CD4-positive, alpha-beta T cell (primary cell): Measurements from ENCODE around the gene OGT. TPM values are rescaled to one million over a fixed set of nuclear protein-coding genes. Genes with fewer than 3 reads are reported as not detected.

Source experiments
- ATAC-seq: fragments of 200-7000 bp; cut with Tn5 transposase; one replicate; pipeline ENCODE4 v1.10.0; 2022; ENCODE audit warnings: mild to moderate bottlenecking; ENCODE audit not compliant: poor library complexity
- CTCF ChIA-PET: fragments of 350-600 bp; sonication (Branson Sonifier 250); formaldehyde crosslinking; loops from one replicate; lab custom pipeline; 2021; ENCODE audit warnings: antibody characterized with exemption, inconsistent platforms; lab: Charles Lee
- POLR2A ChIA-PET: fragments of 350-600 bp; sonication (Branson Sonifier 250); formaldehyde crosslinking; loops from one replicate; lab custom pipeline; 2021; ENCODE audit warnings: antibody characterized with exemption, inconsistent platforms; lab: Charles Lee
- DNase-seq, 14 experiments: peaks; one replicate each; pipeline ENCODE4 v3.0.0-alpha.2; 2013 to 2020; ENCODE audit warnings: mixed read lengths in 2 of 14
- H3K27ac ChIP-seq, 2 donors: one replicate each; pipeline versions ENCODE4 v1.5.1 to v1.7.0; 2013; ENCODE audit warnings: low read length in 2 of 2, low read depth in 1 of 2, mild to moderate bottlenecking in 1 of 2
- H3K27me3 ChIP-seq, 2 experiments: 1 replicate in 1 of 2; 2 replicates in 1 of 2; pipeline versions ENCODE4 v1.6.1 to v1.7.0; 2013; ENCODE audit warnings: low read length in 2 of 2, control low read depth in 1 of 2, mild to moderate bottlenecking in 1 of 2, moderate library complexity in 1 of 2; ENCODE audit not compliant: insufficient read depth in 2 of 2, control insufficient read depth in 1 of 2
- H3K36me3 ChIP-seq: one replicate; pipeline ENCODE4 v1.6.1; 2013; ENCODE audit warnings: low read length, control low read depth; ENCODE audit not compliant: insufficient read depth
- H3K4me1 ChIP-seq: one replicate; pipeline ENCODE4 v1.6.1; 2013; ENCODE audit warnings: low read length, control low read depth; ENCODE audit not compliant: insufficient read depth
- H3K4me3 ChIP-seq: one replicate; pipeline ENCODE4 v1.5.1; 2013; ENCODE audit warnings: mild to moderate bottlenecking, low read length, moderate library complexity
- H3K9me3 ChIP-seq, 2 experiments: 1 replicate in 1 of 2; 2 replicates in 1 of 2; pipeline versions ENCODE4 v1.6.1 to v1.7.0; 2013; ENCODE audit warnings: low read length in 2 of 2, mild to moderate bottlenecking in 2 of 2, control low read depth in 1 of 2, moderate library complexity in 1 of 2; ENCODE audit not compliant: control insufficient read depth in 1 of 2, insufficient read depth in 1 of 2
- H3K27ac Mint-ChIP-seq: one replicate; pipeline ENCODE4 v1.8.0; 2020; ENCODE audit warnings: mixed read lengths
- H3K27me3 Mint-ChIP-seq: one replicate; pipeline ENCODE4 v1.8.0; 2021; ENCODE audit warnings: mixed read lengths
- H3K36me3 Mint-ChIP-seq: one replicate; pipeline ENCODE4 v1.8.0; 2021; ENCODE audit warnings: low read depth, mixed read lengths
- H3K4me1 Mint-ChIP-seq: one replicate; pipeline ENCODE4 v1.8.0; 2021; ENCODE audit warnings: low read depth, mixed read lengths
- H3K4me3 Mint-ChIP-seq: one replicate; pipeline ENCODE4 v1.8.0; 2020; ENCODE audit warnings: mild to moderate bottlenecking, mixed read lengths
- H3K9me3 Mint-ChIP-seq: one replicate; pipeline ENCODE4 v1.8.0; 2020; ENCODE audit warnings: mixed read lengths
- CTCF ChIP-seq: fragments of 200-600 bp; IDR thresholded peaks from one replicate; pipeline ENCODE4 v1.8.0; 2022; ENCODE audit warnings: antibody characterized with exemption, mild to moderate bottlenecking
- intact Hi-C, 2 experiments: fragments of 100-400 bp; cut with DNase I in 1 of 2; cut with micrococcal nuclease in 1 of 2; formaldehyde crosslinking; loops; one replicate each; pipeline versions ENCODE4 v1.15.1 to v1.9.0; 2023 to 2025; cut with DNase I, micrococcal nuclease
- total RNA-seq, 174 experiments: library from RNA in 2 of 174; stranded (reverse) in 2 of 174; gene quantifications; one replicate each; pipeline ENCODE4 v1.2.3 and lab custom pipeline; 2021 to 2026

Gene OGT
- total RNA-seq, 2 experiments from 2014 or later, result 279 to 295 TPM

- Mint-ChIP-seq H3K36me3 (peaks cover 90% of the 10 kb centered on the region), H3K4me1 (peaks cover 71% of the 10 kb centered on the region), H3K27ac (peak overlapping the region; percentile 98), H3K4me3 (peak overlapping the region; percentile 65), H3K27me3 (no peaks in the 10 kb centered on the region), H3K9me3 (no peaks in the 10 kb centered on the region)
- DNase-seq, result no peak
- peaks cover 40% of the 10 kb centered on the region for H3K4me1 ChIP-seq
- H3K36me3 ChIP-seq, result peaks cover 62% of the 10 kb centered on the region
- ATAC-seq, result peak; percentile 37
- no peak for TF ChIP-seq CTCF
- intact Hi-C loops, result loop anchor here in 1 of 2 experiments (5.0 kb wide), 1 partner anchor 34 kb away; the partner anchor contains the start of gene GCNA
- H3K4me3 ChIP-seq, result no peak overlapping the region
- H3K27ac ChIP-seq, result no peak overlapping the region
- POLR2A ChIA-PET, result no interaction called here
- CTCF ChIA-PET, result interaction anchor here (0.7 kb wide), 1 partner anchor 9 kb away, joined by 5 read pairs; no protein-coding TSS in a partner anchor
- no peaks in the 10 kb centered on the region for H3K27me3 ChIP-seq
- no peaks in the 10 kb centered on the region for H3K9me3 ChIP-seq
These were observed 10.4 kb downstream of the OGT start for GRCh38 chrX:71543316-71543715.

DNA sequence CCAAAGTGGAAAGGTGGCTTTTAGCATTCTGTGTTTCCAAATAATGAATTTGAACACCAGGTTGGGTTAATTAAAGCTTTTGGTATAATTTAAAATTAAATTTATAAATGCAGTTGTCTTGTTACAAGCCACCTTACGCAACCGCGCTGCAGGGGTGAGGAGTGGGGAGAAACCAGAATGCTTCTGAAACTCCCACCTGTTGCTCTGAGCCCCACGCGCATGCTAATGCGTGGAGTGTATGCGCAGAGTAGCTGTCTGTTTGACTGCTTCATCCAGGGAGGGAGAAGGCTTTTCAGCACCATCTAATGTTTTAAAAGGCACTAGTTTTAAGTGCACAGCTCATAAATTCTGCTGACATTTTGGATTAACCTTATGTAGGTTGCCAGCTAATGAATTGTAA, 12.5 kb downstream of the OGT start:
- Histone ChIP-seq H3K9me3 (no peaks in the 10 kb centered on the region), H3K4me3 (no peak overlapping the region), H3K4me1 (peaks cover 40% of the 10 kb centered on the region), H3K36me3 (peaks cover 63% of the 10 kb centered on the region), H3K27me3 (no peaks in the 10 kb centered on the region), H3K27ac (no peak overlapping the region)
- POLR2A ChIA-PET, result interaction anchor here (0.7 to 2.5 kb wide), 4 partner anchors 9 to 160 kb away, joined by 3 to 26 read pairs (median 4); partner anchors contain the start of gene OGT
- peaks cover 53% of the 10 kb centered on the region for H3K4me1 Mint-ChIP-seq
- ATAC-seq, result peak; percentile 24
- H3K9me3 Mint-ChIP-seq, result no peaks in the 10 kb centered on the region
- CTCF ChIA-PET, result interaction anchor here (0.7 to 0.9 kb wide), 2 partner anchors 10 to 11 kb away, joined by 3 read pairs; no protein-coding TSS in a partner anchor
- no peak for DNase-seq
- TF ChIP-seq CTCF, result no peak
- H3K27ac Mint-ChIP-seq, result no peak overlapping the region
- intact Hi-C loops, result no loop called here
- H3K4me3 Mint-ChIP-seq, result no peak overlapping the region
- peaks cover 80% of the 10 kb centered on the region for H3K36me3 Mint-ChIP-seq
- H3K27me3 Mint-ChIP-seq, result no peaks in the 10 kb centered on the region

DNA sequence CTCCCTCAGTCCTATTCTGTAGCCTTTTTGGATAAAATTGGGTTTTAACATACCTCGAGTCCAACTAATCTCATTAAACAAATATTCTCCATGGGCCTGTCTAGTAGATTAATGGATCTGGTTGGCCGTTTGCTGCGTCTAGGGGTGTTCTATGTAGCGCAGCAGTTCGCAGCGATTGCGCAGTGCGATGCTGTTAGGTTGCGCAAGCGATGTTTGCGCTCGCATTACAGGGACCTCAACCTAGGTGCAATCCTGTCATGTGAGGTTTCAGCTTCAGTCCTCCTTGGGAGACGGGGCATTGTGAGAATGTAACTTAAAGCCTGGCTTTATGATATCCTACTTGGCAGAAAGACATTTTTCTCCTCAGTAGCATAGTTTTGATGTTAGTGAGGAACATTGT, 14.0 kb downstream of the OGT start:
- Histone ChIP-seq H3K4me1 (peaks cover 32% of the 10 kb centered on the region), H3K27ac (no peak overlapping the region), H3K4me3 (no peak overlapping the region), H3K36me3 (peaks cover 63% of the 10 kb centered on the region), H3K27me3 (no peaks in the 10 kb centered on the region), H3K9me3 (no peaks in the 10 kb centered on the region)
- intact Hi-C loops, result no loop called here
- POLR2A ChIA-PET, result interaction anchor here (2.5 kb wide), 1 partner anchor 13 kb away, joined by 26 read pairs; the partner anchor contains the start of gene OGT
- TF ChIP-seq CTCF, result no peak
- Mint-ChIP-seq H3K27me3 (no peaks in the 10 kb centered on the region), H3K9me3 (no peaks in the 10 kb centered on the region), H3K36me3 (peaks cover 78% of the 10 kb centered on the region), H3K4me1 (peaks cover 39% of the 10 kb centered on the region), H3K4me3 (no peak overlapping the region), H3K27ac (no peak overlapping the region)
- ATAC-seq (no peak), DNase-seq (no peak)
- CTCF ChIA-PET, result interaction anchor here (1.1 kb wide), 1 partner anchor 21 kb away, joined by 3 read pairs; no protein-coding TSS in a partner anchor
